Measurements from ENCODE around the gene C19orf67. TPM values are rescaled to one million over a fixed set of nuclear protein-coding genes. Genes with fewer than 3 reads are reported as not detected.

The C19orf67 gene
- total RNA-seq, 1 experiment from 2014 or later: 0.39 TPM

DNA sequence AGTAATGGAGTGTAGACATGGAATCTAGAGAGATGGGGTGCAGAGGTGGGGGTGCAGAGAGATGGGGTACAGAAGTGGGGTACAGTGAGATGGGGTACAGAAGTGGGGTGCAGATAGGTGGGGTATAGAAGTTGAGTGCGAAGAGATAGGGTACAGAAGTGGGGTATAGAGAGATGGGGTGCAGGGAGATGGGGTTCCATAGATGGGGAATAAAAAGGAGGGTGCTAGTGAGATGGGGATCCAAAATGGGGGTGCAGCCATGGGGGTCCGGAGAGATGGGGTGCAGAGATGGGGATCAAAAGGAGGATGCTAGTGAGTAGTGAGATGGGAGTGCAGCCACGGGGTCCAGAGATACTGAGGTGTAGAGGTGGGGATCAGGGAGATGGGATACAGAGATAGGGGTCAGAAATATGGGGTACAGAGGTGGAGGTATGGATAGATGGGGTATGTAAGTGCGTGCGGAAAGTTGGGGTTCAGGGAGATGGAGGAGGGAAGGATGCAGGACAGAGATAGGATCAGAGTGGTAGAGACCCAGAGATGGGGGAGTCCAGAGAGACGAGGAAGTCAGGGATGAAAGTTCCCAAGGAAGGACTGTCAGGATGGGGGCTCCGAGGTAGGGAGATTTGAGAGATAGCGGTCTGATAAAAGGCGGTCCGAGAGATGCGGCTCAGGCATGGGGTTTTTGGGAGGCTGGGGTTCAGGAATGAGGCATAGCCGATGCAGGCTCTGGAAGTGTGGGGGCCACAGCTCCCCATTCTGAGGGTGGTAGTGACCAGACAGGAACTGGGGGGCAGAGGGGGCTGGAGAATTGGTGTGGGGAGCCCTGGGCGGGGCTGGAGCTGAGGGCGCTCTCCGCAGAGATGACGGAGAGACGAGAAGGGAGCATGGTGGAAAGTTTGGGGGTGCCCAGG is 27.1 kb downstream of the C19orf67 start:
- Mint-ChIP-seq H3K27me3 (ENCODE audit: low read depth) (peaks cover 46% of the 10 kb centered on the region), H3K4me3 (peak overlapping the region; percentile 69 to 93), H3K9me3 (no peaks in the 10 kb centered on the region; a peak in 2 of 5 replicates), H3K4me1 (peaks cover 9 to 23% of the 10 kb centered on the region in 2 experiments), H3K36me3 (ENCODE audit: insufficient read depth in 1 of 3, low read depth in 3 of 3) (peaks cover 0 to 4% (median 2%) of the 10 kb centered on the region in 3 experiments; a peak in 3 of 7 replicates), H3K27ac (no peak overlapping the region)
- H3K14ac ChIP-seq (ENCODE audit: insufficient read depth, low read length): no peak overlapping the region
- TF ChIP-seq, protein P1, sequence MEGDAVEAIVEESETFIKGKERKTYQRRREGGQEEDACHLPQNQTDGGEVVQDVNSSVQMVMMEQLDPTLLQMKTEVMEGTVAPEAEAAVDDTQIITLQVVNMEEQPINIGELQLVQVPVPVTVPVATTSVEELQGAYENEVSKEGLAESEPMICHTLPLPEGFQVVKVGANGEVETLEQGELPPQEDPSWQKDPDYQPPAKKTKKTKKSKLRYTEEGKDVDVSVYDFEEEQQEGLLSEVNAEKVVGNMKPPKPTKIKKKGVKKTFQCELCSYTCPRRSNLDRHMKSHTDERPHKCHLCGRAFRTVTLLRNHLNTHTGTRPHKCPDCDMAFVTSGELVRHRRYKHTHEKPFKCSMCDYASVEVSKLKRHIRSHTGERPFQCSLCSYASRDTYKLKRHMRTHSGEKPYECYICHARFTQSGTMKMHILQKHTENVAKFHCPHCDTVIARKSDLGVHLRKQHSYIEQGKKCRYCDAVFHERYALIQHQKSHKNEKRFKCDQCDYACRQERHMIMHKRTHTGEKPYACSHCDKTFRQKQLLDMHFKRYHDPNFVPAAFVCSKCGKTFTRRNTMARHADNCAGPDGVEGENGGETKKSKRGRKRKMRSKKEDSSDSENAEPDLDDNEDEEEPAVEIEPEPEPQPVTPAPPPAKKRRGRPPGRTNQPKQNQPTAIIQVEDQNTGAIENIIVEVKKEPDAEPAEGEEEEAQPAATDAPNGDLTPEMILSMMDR (conservative IDR thresholded peaks at IDR 0.05): no peak
- peaks cover 6% of the 10 kb centered on the region for H3K23me2 ChIP-seq (ENCODE audit: insufficient read length, low read depth, low read length, poor library complexity, severe bottlenecking)
- no peak overlapping the region for H3K4ac ChIP-seq (ENCODE audit: low read depth, low read length)
- H3K23ac ChIP-seq (ENCODE audit: insufficient read length, low read depth, low read length): no peak overlapping the region
- H3K27me3 ChIP-seq (ENCODE audit: insufficient read depth, low read length): peaks cover 8% of the 10 kb centered on the region
- H3K9ac ChIP-seq (ENCODE audit: extremely low read depth, insufficient read length, low read length): no peak overlapping the region
- no peak overlapping the region for H2BK5ac ChIP-seq (ENCODE audit: insufficient read length, low read length)
- H3K56ac ChIP-seq (ENCODE audit: insufficient read length, low read depth, low read length): no peak overlapping the region
- no peak overlapping the region for H3K18ac ChIP-seq (ENCODE audit: insufficient read length, low read depth, low read length)
- no peak overlapping the region for H2BK12ac ChIP-seq (ENCODE audit: insufficient read length, low read depth, low read length)
- H3K79me2 ChIP-seq (ENCODE audit: insufficient read depth, low read length): no peaks in the 10 kb centered on the region
- H3K79me1 ChIP-seq (ENCODE audit: insufficient read depth, low read depth, low read length, poor library complexity, severe bottlenecking): no peaks in the 10 kb centered on the region
- H2BK120ac ChIP-seq (ENCODE audit: low read depth, low read length, poor library complexity, severe bottlenecking): no peak overlapping the region
- no peak overlapping the region for H3T11ph ChIP-seq (ENCODE audit: low read length)
- DNase-seq: no peak
- no peak overlapping the region for H2BK20ac ChIP-seq (ENCODE audit: low read depth, low read length, poor library complexity, severe bottlenecking)
- H2BK15ac ChIP-seq (ENCODE audit: low read depth, low read length): no peak overlapping the region
- no peaks in the 10 kb centered on the region; the same call in 1 of the 2 replicates for H3K4me1 ChIP-seq (ENCODE audit: insufficient read depth, low read length)
- no peak overlapping the region for H3K27ac ChIP-seq (ENCODE audit: insufficient read length, low read depth, low read length)
- H4K5ac ChIP-seq (ENCODE audit: insufficient read length, low read depth, low read length): no peak overlapping the region
- no peaks in the 10 kb centered on the region for H3K9me3 ChIP-seq (ENCODE audit: control insufficient read depth, low read depth, low read length)
- H4K20me1 ChIP-seq (ENCODE audit: control insufficient read depth, insufficient read depth, insufficient read length): no peaks in the 10 kb centered on the region
- WGBS (ENCODE audit: extremely low coverage, insufficient read length, low lambda C conversion rate): 100% methylated on average over 1 of the region's 17 CpGs
- peak overlapping the region; percentile 38 for H3K4me2 ChIP-seq (ENCODE audit: insufficient read depth, insufficient read length, low read length)
- no peak overlapping the region for H2AFZ ChIP-seq (ENCODE audit: low read length)
- H4K91ac ChIP-seq (ENCODE audit: insufficient read length, low read depth, low read length): no peak overlapping the region
- H2AK5ac ChIP-seq (ENCODE audit: insufficient read length, low read length): no peak overlapping the region
- H4K8ac ChIP-seq (replicated peaks; ENCODE audit: insufficient read length, low read depth, low read length): no peak overlapping the region

Data from H9 (cell line).